ENCODE data around the gene HDAC3.

HDAC3 gene

GRCh38 chr5:141633871-141634561 is 2.6 kb downstream of the HDAC3 start:
- Histone ChIP-seq H3K27ac (no peak overlapping the region), H3K4me3 (ENCODE audit: low read depth, low read length) (no peak overlapping the region), H3K27me3 (replicated peaks) (no peaks in the 10 kb centered on the region), H3K36me3 (replicated peaks) (peaks cover 20% of the 10 kb centered on the region)
- no peak for DNase-seq
- TF ChIP-seq CTCF (IDR thresholded peaks at IDR 0.05; ENCODE audit: low read depth, low read length, missing control alignments) = no peak
- in situ Hi-C loops (cut with HindIII; ENCODE audit: low pct_ligation_motif_present, low sequenced_read_pairs) = no loop called here

- no peak overlapping the region for H3K27ac ChIP-seq
- no peak overlapping the region for H3K4me3 ChIP-seq (ENCODE audit: low read depth, low read length)
- no peak for TF ChIP-seq CTCF (IDR thresholded peaks at IDR 0.05; ENCODE audit: low read depth, low read length, missing control alignments)
- DNase-seq = no peak
- peaks cover 32% of the 10 kb centered on the region for H3K36me3 ChIP-seq (replicated peaks)
- in situ Hi-C loops (cut with HindIII; ENCODE audit: low pct_ligation_motif_present, low sequenced_read_pairs) = no loop called here
- H3K27me3 ChIP-seq (replicated peaks) = no peaks in the 10 kb centered on the region
Observed at GRCh38 chr5:141632650-141633049, 4.0 kb downstream of the HDAC3 start.

GRCh38 chr5:141630570-141631140 is 6.0 kb downstream of the HDAC3 start:
- in situ Hi-C loops (cut with HindIII; ENCODE audit: low pct_ligation_motif_present, low sequenced_read_pairs) = no loop called here
- no peak overlapping the region for H3K4me3 ChIP-seq (ENCODE audit: low read depth, low read length)
- no peak for DNase-seq
- peaks cover 38% of the 10 kb centered on the region for H3K36me3 ChIP-seq (replicated peaks)
- TF ChIP-seq CTCF (IDR thresholded peaks at IDR 0.05; ENCODE audit: low read depth, low read length, missing control alignments) = no peak
- no peak overlapping the region for H3K27ac ChIP-seq
- H3K27me3 ChIP-seq (replicated peaks) = no peaks in the 10 kb centered on the region

- in situ Hi-C loops (cut with HindIII; ENCODE audit: low pct_ligation_motif_present, low sequenced_read_pairs) = no loop called here
- peaks cover 52% of the 10 kb centered on the region for H3K36me3 ChIP-seq (replicated peaks)
- TF ChIP-seq CTCF (IDR thresholded peaks at IDR 0.05; ENCODE audit: low read depth, low read length, missing control alignments) = no peak
Observed at GRCh38 chr5:141628175-141628788, 8.4 kb downstream of the HDAC3 start.

GRCh38 chr5:141623611-141624010 is 13.0 kb downstream of the HDAC3 start:
- DNase-seq = no peak
- Histone ChIP-seq H3K36me3 (replicated peaks) (peaks cover 54% of the 10 kb centered on the region), H3K4me3 (ENCODE audit: low read depth, low read length) (no peak overlapping the region), H3K27ac (no peak overlapping the region), H3K27me3 (replicated peaks) (no peaks in the 10 kb centered on the region)
- no peak for TF ChIP-seq CTCF (IDR thresholded peaks at IDR 0.05; ENCODE audit: low read depth, low read length, missing control alignments)
- in situ Hi-C loops (cut with HindIII; ENCODE audit: low pct_ligation_motif_present, low sequenced_read_pairs) = no loop called here

More at GRCh38 chr5:141628175-141628788, 8.4 kb downstream of the HDAC3 start:
- no peak overlapping the region for H3K4me3 ChIP-seq (ENCODE audit: low read depth, low read length)
- no peaks in the 10 kb centered on the region for H3K27me3 ChIP-seq (replicated peaks)
- DNase-seq = no peak
- no peak overlapping the region for H3K27ac ChIP-seq

All from brain microvascular endothelial cell (primary cell).